Measurements from ENCODE around the gene LRP6. TPM values are rescaled to one million over a fixed set of nuclear protein-coding genes. Genes with fewer than 3 reads are reported as not detected.

Gene LRP6
- total and polyA plus RNA-seq, 2 of the 8 experiments (the other 6 are each of a cell fraction or from before 2014, with no cell fraction given), result 53.6 to 73.2 TPM

GRCh38 chr12:12098691-12099015 lies 168.2 kb downstream of the LRP6 start (continued):
- TF ChIP-seq TCF12 (IDR thresholded peaks at IDR 0.05; ENCODE audit: low read depth, low read length) (no peak), TEAD4 (IDR thresholded peaks at IDR 0.05; ENCODE audit: low read depth, low read length) (no peak), RXRA (IDR thresholded peaks at IDR 0.05; ENCODE audit: insufficient read depth, low read depth, low read length) (no peak), E2F6 (IDR thresholded peaks at IDR 0.05) (no peak)
- TF ChIP-seq, protein P1, sequence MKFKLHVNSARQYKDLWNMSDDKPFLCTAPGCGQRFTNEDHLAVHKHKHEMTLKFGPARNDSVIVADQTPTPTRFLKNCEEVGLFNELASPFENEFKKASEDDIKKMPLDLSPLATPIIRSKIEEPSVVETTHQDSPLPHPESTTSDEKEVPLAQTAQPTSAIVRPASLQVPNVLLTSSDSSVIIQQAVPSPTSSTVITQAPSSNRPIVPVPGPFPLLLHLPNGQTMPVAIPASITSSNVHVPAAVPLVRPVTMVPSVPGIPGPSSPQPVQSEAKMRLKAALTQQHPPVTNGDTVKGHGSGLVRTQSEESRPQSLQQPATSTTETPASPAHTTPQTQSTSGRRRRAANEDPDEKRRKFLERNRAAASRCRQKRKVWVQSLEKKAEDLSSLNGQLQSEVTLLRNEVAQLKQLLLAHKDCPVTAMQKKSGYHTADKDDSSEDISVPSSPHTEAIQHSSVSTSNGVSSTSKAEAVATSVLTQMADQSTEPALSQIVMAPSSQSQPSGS (IDR thresholded peaks at IDR 0.05; ENCODE audit: low read length), result no peak

Measured in H1 (cell line).